Retinal pigment epithelial cell (primary cell): ENCODE measurements around the gene C1QTNF1.

ENCODE experiments used
- DNase-seq: peaks from one replicate; pipeline ENCODE4 v3.0.0-alpha.2; 2010; ENCODE audit warnings: low read depth
- H3K4me3 ChIP-seq: 2 replicates; pipeline ENCODE4 v1.5.1; 2011; ENCODE audit warnings: mild to moderate bottlenecking, low read length, control low read depth, moderate library complexity
- CTCF ChIP-seq: conservative IDR thresholded peaks from 2 replicates; pipeline ENCODE4 v1.5.1; 2011; ENCODE audit warnings: low read depth, low read length, control low read depth, inconsistent platforms

The C1QTNF1 gene

GRCh38 chr17:78979780-78980623, 44.0 kb upstream of the C1QTNF1 start, which contains the start of gene LGALS3BP:
Gene LGALS3BP, minus strand, starts transcription at chr17:78979923. Its CDS starts 2,732 bp downstream, at chr17:78977191.
- DNase-seq: peak; percentile 93
- peak within 1 kb of the TSS; percentile 60 for H3K4me3 ChIP-seq
- TF ChIP-seq CTCF: no peak

- DNase-seq: no peak
- TF ChIP-seq CTCF: no peak
- no peak overlapping the region for H3K4me3 ChIP-seq
Observed at GRCh38 chr17:78980624-78980972, 43.4 kb upstream of the C1QTNF1 start.

GRCh38 chr17:78981010-78981888, 42.7 kb upstream of the C1QTNF1 start:
- no peak for TF ChIP-seq CTCF
- H3K4me3 ChIP-seq: no peak overlapping the region
- DNase-seq: no peak

- DNase-seq: no peak
- H3K4me3 ChIP-seq: no peak overlapping the region
- no peak for TF ChIP-seq CTCF
Observed at GRCh38 chr17:78985395-78985794, 38.6 kb upstream of the C1QTNF1 start.

GRCh38 chr17:78986048-78986648, 37.8 kb upstream of the C1QTNF1 start:
- H3K4me3 ChIP-seq: peak overlapping the region; percentile 34

More at GRCh38 chr17:78986048-78986648, 37.8 kb upstream of the C1QTNF1 start:
- TF ChIP-seq CTCF: peak; percentile 27
- no peak for DNase-seq
